LNCAP (cell line): ENCODE measurements around the gene BICRA.

Source experiments
- TF ChIP-seq, protein P1 (sequence below): fragments of 450-650 bp; IDR thresholded peaks from 2 replicates; pipeline ENCODE4 v1.5.1; 2017; ENCODE audit warnings: mild to moderate bottlenecking

Gene BICRA

DNA sequence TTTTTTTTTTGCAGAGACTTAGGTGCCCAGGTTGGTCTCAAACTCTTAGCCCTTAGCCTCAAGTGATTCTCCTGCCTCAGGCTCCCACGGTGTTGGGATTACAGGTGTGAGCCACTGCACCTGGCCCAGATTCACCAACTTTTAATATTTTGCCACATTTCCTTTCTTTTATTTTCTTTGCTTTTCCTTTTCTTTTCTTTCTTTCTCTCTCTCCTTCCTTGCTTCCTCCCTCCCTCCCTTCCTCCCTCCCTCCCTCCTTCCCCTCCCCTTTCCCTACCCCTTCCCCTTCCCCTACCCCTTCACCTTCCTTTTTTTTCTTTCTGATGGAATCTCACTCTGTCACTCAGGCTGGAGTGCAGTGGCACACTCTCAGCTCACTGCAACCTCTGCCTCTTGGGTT, 35.3 kb downstream of the BICRA start:
- TF ChIP-seq, protein P1, sequence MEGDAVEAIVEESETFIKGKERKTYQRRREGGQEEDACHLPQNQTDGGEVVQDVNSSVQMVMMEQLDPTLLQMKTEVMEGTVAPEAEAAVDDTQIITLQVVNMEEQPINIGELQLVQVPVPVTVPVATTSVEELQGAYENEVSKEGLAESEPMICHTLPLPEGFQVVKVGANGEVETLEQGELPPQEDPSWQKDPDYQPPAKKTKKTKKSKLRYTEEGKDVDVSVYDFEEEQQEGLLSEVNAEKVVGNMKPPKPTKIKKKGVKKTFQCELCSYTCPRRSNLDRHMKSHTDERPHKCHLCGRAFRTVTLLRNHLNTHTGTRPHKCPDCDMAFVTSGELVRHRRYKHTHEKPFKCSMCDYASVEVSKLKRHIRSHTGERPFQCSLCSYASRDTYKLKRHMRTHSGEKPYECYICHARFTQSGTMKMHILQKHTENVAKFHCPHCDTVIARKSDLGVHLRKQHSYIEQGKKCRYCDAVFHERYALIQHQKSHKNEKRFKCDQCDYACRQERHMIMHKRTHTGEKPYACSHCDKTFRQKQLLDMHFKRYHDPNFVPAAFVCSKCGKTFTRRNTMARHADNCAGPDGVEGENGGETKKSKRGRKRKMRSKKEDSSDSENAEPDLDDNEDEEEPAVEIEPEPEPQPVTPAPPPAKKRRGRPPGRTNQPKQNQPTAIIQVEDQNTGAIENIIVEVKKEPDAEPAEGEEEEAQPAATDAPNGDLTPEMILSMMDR, result no peak

- TF ChIP-seq, protein P1, result no peak
Observed at GRCh38 chr19:47644743-47645482, 36.0 kb downstream of the BICRA start.

DNA sequence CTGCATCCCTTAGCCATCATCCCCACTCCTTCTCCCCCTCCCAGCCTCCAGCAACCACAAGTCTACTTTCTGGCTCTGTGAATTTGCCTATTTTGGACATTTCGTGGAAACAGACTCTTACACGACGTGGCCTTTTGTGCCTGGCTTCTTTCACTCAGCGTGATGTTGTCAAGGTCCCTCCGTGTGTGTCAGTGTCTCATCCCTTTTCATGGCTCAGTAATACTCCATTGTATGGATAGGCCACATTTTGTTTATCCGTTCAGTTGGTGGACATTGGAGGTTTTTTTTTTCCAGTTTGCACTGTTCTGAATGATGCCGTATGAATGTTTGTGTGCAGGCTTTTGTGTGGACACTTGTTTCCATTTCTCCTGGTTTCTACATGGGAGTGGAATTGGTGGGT, 38.0 kb downstream of the BICRA start:
- TF ChIP-seq, protein P1, result no peak

DNA sequence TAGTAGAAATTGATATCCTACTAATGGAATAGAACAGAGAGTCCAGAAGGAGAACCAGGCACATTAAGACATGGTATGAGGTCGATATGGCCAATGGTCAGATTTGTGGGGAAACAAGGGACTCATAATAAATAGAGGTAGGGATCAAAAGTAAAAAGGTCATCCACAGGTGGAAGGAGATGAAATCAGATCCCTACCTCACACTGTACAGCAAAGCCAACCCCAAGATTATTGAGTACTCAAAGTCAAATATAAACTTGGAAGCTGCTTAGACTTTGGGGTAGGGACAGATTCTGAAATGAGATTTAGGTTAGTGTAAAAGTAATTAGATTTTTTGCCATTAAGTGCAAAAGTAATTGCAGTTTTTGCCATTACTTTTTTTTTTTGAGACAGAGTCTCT, 40.7 kb downstream of the BICRA start:
- TF ChIP-seq, protein P1, result no peak

- TF ChIP-seq, protein P1, result no peak
Observed at GRCh38 chr19:47650700-47651099, 41.8 kb downstream of the BICRA start.

DNA sequence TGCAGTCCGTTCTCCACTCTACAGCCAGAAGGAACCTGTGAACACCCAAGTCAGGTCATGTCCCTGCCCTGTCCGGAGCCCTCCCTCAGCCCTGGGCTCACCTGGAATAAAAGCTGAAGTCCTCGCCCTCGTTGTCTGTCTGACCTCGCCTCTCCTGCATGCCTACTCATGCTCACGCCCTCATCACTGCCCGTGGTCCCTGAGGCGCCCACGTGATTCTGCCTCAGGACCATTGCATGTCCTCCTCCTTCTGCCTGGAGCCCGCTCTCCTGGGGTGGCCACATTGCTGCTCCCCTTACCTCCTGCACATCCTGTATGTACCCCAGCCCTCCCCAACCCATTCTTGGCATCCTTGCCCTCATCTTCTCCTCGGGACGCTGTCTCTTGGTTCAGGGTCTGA, 42.2 kb downstream of the BICRA start:
- TF ChIP-seq, protein P1, result no peak

GRCh38 chr19:47651691-47652090, 42.8 kb downstream of the BICRA start:
- TF ChIP-seq, protein P1, result no peak

DNA sequence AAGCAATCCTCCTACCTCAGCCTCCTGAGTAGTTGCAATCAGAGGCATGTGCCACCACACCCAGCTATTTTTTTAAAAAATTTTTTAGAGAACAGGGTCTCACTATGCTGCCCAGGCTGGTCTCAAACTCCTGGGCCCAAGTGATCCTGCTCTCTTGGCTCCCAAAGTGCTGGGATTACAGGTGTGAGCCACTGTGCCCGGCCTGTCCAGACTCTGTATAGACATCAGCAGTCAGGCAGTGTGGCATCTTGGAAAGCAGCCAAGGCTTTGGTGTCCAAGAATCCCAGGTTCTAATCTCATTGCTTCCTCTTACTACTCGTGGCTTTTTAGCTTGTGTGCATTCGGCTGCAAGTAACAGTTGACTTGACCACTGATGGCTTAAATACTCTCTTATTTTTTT, 43.4 kb downstream of the BICRA start:
- TF ChIP-seq, protein P1, result no peak
